GM12878 (cell line): ENCODE results near the gene OTOGL.

Experiments used
- IKZF2 ChIP-seq, 2 experiments: fragments of 450-650 bp; IDR thresholded peaks; 2 replicates each; pipeline ENCODE4 v1.6.1; 2017; ENCODE audit warnings: mild to moderate bottlenecking in 2 of 2, moderate library complexity in 2 of 2
- IRF5 ChIP-seq: fragments of 450-650 bp; IDR thresholded peaks from 2 replicates; pipeline ENCODE4 v1.6.1; 2017; ENCODE audit warnings: borderline replicate concordance

DNA sequence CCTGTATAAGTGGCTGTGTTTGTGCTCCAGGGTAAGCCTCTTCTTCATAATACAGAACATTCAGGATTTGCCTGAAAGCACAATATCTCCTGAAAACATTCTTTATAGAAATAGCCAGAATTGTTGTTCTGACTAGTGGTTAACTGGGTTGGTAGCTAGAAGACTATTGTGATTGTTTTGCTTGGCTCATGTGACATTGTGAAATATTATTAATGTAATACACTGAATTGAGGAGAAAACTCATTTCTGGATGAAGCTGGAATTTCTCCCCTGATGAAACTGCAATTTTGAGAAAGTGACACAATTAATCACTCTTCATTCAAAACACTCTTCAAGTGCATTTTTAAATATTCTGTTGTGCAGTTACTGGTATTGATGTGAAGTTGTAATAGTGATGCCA, 172.4 kb downstream of the OTOGL start:
- TF ChIP-seq IRF5 (no peak), IKZF2 (IDR thresholded peaks at IDR 0.05) (no peak)
